Esophagus muscularis mucosa (tissue), 4 donors: ENCODE results near the gene ASPSCR1. TPM values are rescaled to one million over a fixed set of nuclear protein-coding genes. Genes with fewer than 3 reads are reported as not detected.

ENCODE experiments used
- DNase-seq: peaks from one replicate; pipeline ENCODE4 v3.0.0-alpha.2; 2017; ENCODE audit errors: extremely low spot score
- H3K27ac ChIP-seq, 4 donors: fragments of 200-600 bp; sonication (generic); replicated peaks in 1 of 4; 1 replicate in 3 of 4; 2 replicates in 1 of 4; pipeline ENCODE4 v1.5.1; 2016 to 2019; ENCODE audit warnings: mild to moderate bottlenecking in 1 of 4
- H3K27me3 ChIP-seq, 4 donors: fragments of 200-600 bp; sonication (generic); one replicate each; pipeline versions ENCODE4 v1.5.1 to v1.6.0; 2016 to 2019
- H3K36me3 ChIP-seq, 4 donors: fragments of 200-600 bp; sonication (generic); one replicate each; pipeline ENCODE4 v1.5.1; 2016 to 2019
- H3K4me1 ChIP-seq, 4 donors: fragments of 200-600 bp; sonication (generic); one replicate each; pipeline ENCODE4 v1.5.1; 2016 to 2019
- H3K4me3 ChIP-seq, 4 donors: fragments of 200-600 bp; sonication (generic); 1 replicate in 2 of 4; 2 replicates in 2 of 4; pipeline ENCODE4 v1.5.1; 2016 to 2019; ENCODE audit warnings: mild to moderate bottlenecking in 4 of 4, moderate library complexity in 1 of 4
- H3K9me3 ChIP-seq, 4 donors: fragments of 200-600 bp; sonication (generic); 1 replicate in 3 of 4; 2 replicates in 1 of 4; pipeline ENCODE4 v1.5.1; 2016 to 2019
- CTCF ChIP-seq, 3 experiments: fragments of 200-600 bp in 2 of 3; fragments of 450-650 bp in 1 of 3; sonication (generic) in 2 of 3; IDR thresholded peaks; one replicate each; pipeline ENCODE4 v1.5.1; 2017 to 2019; ENCODE audit warnings: antibody characterized with exemption in 3 of 3, mild to moderate bottlenecking in 2 of 3, moderate library complexity in 1 of 3
- EP300 ChIP-seq: sonication (generic); formaldehyde crosslinking; IDR thresholded peaks from one replicate; pipeline ENCODE4 v1.6.1; 2017; ENCODE audit warnings: antibody characterized with exemption
- POLR2A ChIP-seq: fragments of 450-650 bp; IDR thresholded peaks from one replicate; pipeline ENCODE4 v1.6.1; 2017; ENCODE audit warnings: antibody characterized with exemption, moderate library complexity, mild to moderate bottlenecking, low read depth
- POLR2AphosphoS5 ChIP-seq, 2 donors: sonication (generic); formaldehyde crosslinking; IDR thresholded peaks; one replicate each; pipeline ENCODE4 v1.6.1; 2017; ENCODE audit warnings: antibody characterized with exemption in 2 of 2
- WGBS: methylation state at CpG from one replicate; pipeline ENCODE4 v1.1.5; 2018; 5-methylcytosine and 5-hydroxymethylcytosine counted together
- intact Hi-C: fragments of 100-400 bp; cut with DNase I; formaldehyde crosslinking; loops from one replicate; pipeline ENCODE4 v1.15.1; 2023
- total RNA-seq, 4 donors: library from RNA; depleted of rRNA; stranded (reverse); fragments of >200 nt; gene quantifications; one replicate each; pipeline versions ENCODE4 v1.1.0 to v1.2.1, GENCODE V29; 2016

The ASPSCR1 gene
- total RNA-seq, 4 donors from 2014 or later = 15.9 to 18.4 (median 17.3) TPM

DNA sequence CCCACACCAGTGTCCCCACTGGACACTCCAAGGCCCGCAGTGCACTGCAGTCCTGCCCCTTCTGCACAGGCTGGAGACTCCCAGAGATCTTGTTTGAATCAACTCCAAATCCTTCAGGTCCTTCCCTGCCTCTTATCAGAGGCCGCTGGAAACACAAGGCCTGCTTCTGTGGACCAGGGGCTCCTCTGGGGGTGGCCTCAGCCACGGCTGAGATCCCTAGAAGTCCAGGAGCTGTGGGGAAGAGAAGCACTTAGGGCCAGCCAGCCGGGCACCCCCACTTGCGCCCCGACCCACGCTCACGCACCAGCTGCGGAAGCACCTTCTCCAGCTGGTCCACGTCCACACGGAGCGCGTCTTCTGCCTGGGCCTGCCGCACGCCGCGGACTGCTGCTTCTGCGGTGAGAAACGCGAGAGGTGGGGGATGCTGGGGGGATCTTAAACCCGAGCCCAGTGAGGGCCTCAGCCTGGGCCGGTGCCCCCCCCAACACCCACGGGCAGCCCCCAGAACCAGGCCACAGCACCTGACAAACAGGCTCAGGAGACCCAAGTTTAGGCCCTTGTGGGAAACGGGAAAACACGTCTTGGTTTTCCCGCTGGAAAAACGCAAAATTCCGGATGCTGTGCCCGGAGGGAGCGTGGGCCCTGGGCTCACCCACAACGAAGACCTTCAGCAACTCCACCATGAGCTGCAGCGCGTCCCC is 41.7 kb downstream of the ASPSCR1 start:
- 93% methylated on average over 21 of the region's 33 CpGs for WGBS

DNA sequence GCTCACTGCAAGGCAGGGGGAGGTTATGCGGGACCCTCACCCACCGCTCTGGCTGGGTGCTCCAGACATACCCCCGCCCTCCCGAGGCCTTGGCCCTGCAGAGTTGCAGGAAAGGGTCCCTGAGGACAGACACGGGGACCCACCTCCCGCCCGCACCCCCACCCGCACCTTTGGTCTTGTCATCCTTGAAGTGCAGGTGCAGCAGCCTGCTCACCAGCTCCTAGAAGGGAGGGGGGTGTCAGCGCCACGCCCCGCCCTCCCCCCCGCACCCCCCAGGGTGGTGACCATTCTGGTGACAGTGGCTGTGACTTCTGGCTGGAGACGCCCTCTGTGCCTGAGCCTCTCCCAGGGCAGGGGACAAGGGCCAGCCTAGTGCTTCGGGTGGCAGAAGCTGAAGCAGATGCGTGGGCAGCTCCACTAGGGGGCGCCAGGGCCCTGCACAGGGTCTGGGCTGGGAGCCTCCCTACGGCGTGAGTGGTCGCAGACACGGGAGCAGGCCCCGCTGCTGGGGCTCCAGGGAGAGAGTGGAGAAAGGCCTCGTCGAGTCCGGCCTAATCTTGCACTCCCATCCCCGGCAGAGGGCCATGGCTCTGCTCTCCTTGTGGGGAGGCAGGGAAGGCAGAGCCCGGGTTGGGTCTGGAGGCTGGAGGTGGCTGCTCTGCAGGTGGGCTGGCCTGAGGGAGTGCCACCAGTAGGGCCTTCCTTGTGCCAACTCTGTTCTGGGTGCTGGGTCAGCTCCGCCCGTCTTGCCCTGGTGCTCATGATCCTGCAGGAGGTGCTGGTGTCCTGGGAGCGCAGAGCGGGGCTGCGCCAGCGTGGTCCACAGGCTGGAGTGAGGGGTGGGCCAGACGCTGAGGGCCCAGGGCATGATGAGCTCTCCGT is 42.5 kb downstream of the ASPSCR1 start:
- TF ChIP-seq POLR2AphosphoS5 (IDR thresholded peaks at IDR 0.05) (no peak), CTCF (IDR thresholded peaks at IDR 0.05) (peak; percentile 39 to 80 (median 58))
- Histone ChIP-seq H3K27me3 (no peaks in the 10 kb centered on the region), H3K9me3 (no peaks in the 10 kb centered on the region), H3K27ac (no peak overlapping the region), H3K36me3 (peaks cover 3 to 25% (median 18%) of the 10 kb centered on the region in 4 donors), H3K4me1 (peaks cover 26 to 48% (median 38%) of the 10 kb centered on the region in 4 donors), H3K4me3 (no peak overlapping the region)
- DNase-seq = no peak
- 55% methylated on average over 16 of the region's 34 CpGs for WGBS
- intact Hi-C loops = no loop called here

More for the DNA sequence above, 41.7 kb downstream of the ASPSCR1 start:
- no peak overlapping the region for H3K27ac ChIP-seq
- no peaks in the 10 kb centered on the region for H3K27me3 ChIP-seq
- no peak for DNase-seq
- H3K4me1 ChIP-seq = peaks cover 24 to 40% (median 33%) of the 10 kb centered on the region in 4 donors
- intact Hi-C loops = no loop called here
- TF ChIP-seq CTCF (IDR thresholded peaks at IDR 0.05) (no peak), POLR2A (no peak), POLR2AphosphoS5 (IDR thresholded peaks at IDR 0.05) (no peak), EP300 (no peak)
- no peaks in the 10 kb centered on the region for H3K9me3 ChIP-seq
- peaks cover 3 to 25% (median 18%) of the 10 kb centered on the region in 4 donors for H3K36me3 ChIP-seq
- no peak overlapping the region for H3K4me3 ChIP-seq

DNA sequence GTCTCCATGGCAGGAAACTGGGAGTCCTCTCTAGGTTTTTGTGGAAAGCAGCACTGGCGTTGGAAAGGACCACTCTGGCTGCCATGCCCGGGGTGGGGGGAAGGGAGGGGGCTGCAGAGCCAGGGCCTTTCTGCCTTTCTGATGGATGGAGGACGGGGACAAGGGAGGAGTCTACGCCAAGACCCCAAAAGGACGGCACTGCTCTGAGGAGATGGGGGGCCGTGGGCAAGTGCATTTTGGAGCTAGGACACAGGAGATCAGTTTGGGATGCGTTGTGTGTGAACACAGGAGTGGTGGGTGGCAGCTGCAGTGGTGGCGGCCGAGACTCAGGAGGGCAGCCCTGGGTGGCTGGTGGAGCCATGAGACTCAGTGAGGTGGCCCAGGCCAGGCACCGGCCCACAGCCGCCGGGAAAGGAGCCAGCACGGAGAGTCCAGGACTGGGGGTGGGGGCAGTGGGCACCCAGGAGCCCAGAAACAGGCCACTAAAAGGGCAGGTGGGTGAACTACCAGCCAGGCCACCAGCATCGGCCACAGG is 43.2 kb downstream of the ASPSCR1 start:
- no peak overlapping the region for H3K27ac ChIP-seq
- WGBS = 72% methylated on average over 13 of the region's 14 CpGs
- H3K4me3 ChIP-seq = no peak overlapping the region
- TF ChIP-seq POLR2A = no peak
- no peak for TF ChIP-seq CTCF (IDR thresholded peaks at IDR 0.05)
- TF ChIP-seq POLR2AphosphoS5 (IDR thresholded peaks at IDR 0.05) = no peak
- TF ChIP-seq EP300 = no peak
- intact Hi-C loops = loop anchor here (1.0 kb wide), 1 partner anchor 61 kb away; no protein-coding TSS in a partner anchor
- H3K27me3 ChIP-seq = no peaks in the 10 kb centered on the region
- peaks cover 3 to 30% (median 18%) of the 10 kb centered on the region in 4 donors for H3K36me3 ChIP-seq
- H3K9me3 ChIP-seq = no peaks in the 10 kb centered on the region
- H3K4me1 ChIP-seq = peaks cover 26 to 50% (median 38%) of the 10 kb centered on the region in 4 donors
- no peak for DNase-seq

GRCh38 chr17:82021107-82021899 is 43.9 kb downstream of the ASPSCR1 start:
- Histone ChIP-seq H3K4me1 (peaks cover 26 to 50% (median 38%) of the 10 kb centered on the region in 4 donors), H3K27ac (peak overlapping the region in 1 of 4 donors; percentile 83), H3K36me3 (peaks cover 3 to 31% (median 18%) of the 10 kb centered on the region in 4 donors), H3K4me3 (peak overlapping the region; percentile 83 to 96 (median 86)), H3K9me3 (no peaks in the 10 kb centered on the region), H3K27me3 (no peaks in the 10 kb centered on the region)
- no peak for DNase-seq
- 37% methylated on average over 20 of the region's 25 CpGs for WGBS
- intact Hi-C loops = loop anchor here (1.0 kb wide), 1 partner anchor 62 kb away; no protein-coding TSS in a partner anchor
- TF ChIP-seq POLR2A (no peak), CTCF (IDR thresholded peaks at IDR 0.05) (peak; percentile 53 to 75 (median 70))
